ENCODE measurements around the gene CNOT10. TPM values are rescaled to one million over a fixed set of nuclear protein-coding genes. Genes with fewer than 3 reads are reported as not detected.

The CNOT10 gene
- polyA plus RNA-seq, 1 donor (not counting 4 experiments of a cell fraction or from before 2014, with no cell fraction given): 24.2 TPM

DNA sequence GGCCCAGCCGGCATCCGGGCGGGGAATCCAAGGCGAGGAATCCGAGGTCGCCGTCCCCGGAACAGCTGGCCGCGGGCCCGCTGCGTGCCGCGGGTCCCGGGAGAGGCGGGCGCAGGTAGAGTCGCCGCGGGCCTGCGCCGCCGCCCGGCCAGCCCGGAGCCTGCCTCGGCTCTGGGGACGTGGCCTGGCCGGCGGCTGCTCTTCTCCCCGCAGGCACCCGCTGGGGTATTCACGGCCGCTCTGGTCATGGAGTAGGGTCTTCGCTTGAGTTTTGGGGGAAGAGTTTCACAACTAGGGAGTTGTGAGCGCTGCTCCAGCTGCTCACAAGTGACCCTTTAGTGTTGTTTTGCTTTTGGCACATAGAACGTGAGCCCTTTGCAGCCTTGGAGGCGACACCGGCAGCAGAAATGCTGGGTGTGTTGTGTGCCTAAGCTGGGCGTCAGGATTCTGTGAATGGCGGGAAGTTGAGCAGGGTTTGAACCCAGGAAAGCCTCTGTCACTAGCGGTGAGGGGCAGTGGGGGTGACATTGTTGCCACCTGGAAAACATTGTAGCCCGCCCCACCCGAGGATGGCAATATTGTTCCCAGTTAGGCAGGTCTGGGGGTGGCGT lies 136.8 kb downstream of the CNOT10 start:
- Histone ChIP-seq H3K27me3 (ENCODE audit: control insufficient read depth, extremely low read depth, insufficient read depth, low read length) (peaks cover 63% of the 10 kb centered on the region), H3K79me2 (ENCODE audit: control insufficient read depth, insufficient read depth, low read length) (no peaks in the 10 kb centered on the region), H3K27ac (ENCODE audit: control insufficient read depth, insufficient read depth, low read length) (no peak overlapping the region), H3K4me2 (ENCODE audit: control insufficient read depth, extremely low read depth, insufficient read depth, low read depth, low read length) (no peak overlapping the region), H3K4me3 (ENCODE audit: control insufficient read depth in 2 of 3, extremely low read depth in 1 of 3, insufficient read depth in 2 of 3, low read depth in 1 of 3, low read length in 3 of 3) (no peak overlapping the region), H4K20me1 (ENCODE audit: control insufficient read depth, extremely low read depth, insufficient read depth, low read length) (no peaks in the 10 kb centered on the region), H2AFZ (ENCODE audit: control insufficient read depth, low read length) (no peak overlapping the region), H3K36me3 (ENCODE audit: control insufficient read depth in 2 of 2, extremely low read depth in 1 of 2, insufficient read depth in 2 of 2, low read length in 2 of 2) (no peaks in the 10 kb centered on the region), H3K9ac (ENCODE audit: control insufficient read depth, extremely low read depth, insufficient read depth, low read length) (no peak overlapping the region), H3K9me1 (ENCODE audit: control insufficient read depth, extremely low read depth, insufficient read depth, low read length) (no peaks in the 10 kb centered on the region), H3K4me1 (ENCODE audit: control insufficient read depth, extremely low read depth, insufficient read depth, low read length) (peaks cover 2% of the 10 kb centered on the region), H3K9me3 (ENCODE audit: control insufficient read depth, low read depth, low read length) (peaks cover 5% of the 10 kb centered on the region)
- FAIRE-seq (no peak), DNase-seq (ENCODE audit: low read depth, low spot score) (no peak)
- TF ChIP-seq, protein P1, sequence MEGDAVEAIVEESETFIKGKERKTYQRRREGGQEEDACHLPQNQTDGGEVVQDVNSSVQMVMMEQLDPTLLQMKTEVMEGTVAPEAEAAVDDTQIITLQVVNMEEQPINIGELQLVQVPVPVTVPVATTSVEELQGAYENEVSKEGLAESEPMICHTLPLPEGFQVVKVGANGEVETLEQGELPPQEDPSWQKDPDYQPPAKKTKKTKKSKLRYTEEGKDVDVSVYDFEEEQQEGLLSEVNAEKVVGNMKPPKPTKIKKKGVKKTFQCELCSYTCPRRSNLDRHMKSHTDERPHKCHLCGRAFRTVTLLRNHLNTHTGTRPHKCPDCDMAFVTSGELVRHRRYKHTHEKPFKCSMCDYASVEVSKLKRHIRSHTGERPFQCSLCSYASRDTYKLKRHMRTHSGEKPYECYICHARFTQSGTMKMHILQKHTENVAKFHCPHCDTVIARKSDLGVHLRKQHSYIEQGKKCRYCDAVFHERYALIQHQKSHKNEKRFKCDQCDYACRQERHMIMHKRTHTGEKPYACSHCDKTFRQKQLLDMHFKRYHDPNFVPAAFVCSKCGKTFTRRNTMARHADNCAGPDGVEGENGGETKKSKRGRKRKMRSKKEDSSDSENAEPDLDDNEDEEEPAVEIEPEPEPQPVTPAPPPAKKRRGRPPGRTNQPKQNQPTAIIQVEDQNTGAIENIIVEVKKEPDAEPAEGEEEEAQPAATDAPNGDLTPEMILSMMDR (optimal IDR thresholded peaks at IDR 0.05 in 1 of 3, IDR thresholded peaks at IDR 0.05 in 1 of 3, conservative IDR thresholded peaks at IDR 0.05 in 1 of 3; ENCODE audit: extremely low read depth in 1 of 3, insufficient read depth in 2 of 3, low read length in 3 of 3): no peak
- TF ChIP-seq EZH2 (IDR thresholded peaks at IDR 0.05; ENCODE audit: low read length): no peak
- dilution Hi-C loops (cut with MboI; ENCODE audit: extremely low pct_ligation_motif_present, low sequenced_read_pairs): no loop called here

DNA sequence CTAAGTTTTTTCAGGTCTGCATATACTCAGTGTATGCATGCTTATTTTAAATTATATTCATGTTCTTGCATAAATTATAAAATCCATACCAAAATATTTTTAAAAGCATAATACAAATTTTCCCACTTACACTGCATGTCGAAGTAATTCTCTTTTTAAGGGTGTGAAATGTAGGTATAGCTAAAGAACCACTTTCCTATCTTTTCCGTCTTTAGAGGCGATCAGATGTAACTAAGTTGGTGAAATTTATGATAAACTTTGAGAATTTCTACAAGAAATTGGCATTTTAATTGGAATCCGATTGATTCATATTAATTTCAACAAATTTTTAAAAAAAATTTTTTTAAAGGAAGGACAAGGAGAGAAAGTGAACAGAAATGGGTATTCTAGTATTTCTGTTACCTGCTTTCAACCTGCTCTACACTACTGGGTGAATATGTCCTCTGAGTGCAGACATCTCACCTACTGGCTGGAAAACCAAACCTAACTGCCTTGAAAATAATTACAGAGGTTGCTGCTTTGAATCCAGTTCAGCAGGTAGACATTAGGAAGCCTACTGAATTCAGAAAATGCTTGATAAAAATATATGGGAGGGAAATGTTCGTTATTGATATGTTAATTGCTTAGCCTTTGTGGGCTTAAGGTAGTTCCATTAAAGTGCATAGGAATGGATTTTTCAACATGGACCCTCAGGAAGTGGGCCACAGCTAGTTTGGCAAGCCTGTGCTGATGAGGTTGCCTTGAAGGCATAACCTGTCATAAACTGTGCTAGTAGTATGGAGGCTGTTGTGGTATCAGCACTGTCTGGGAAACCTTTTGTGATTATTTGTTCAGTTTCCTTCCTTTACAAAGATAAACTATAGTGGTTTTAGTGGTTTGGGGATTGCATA lies 137.9 kb downstream of the CNOT10 start:
- TF ChIP-seq, protein P1 (optimal IDR thresholded peaks at IDR 0.05 in 1 of 3, IDR thresholded peaks at IDR 0.05 in 1 of 3, conservative IDR thresholded peaks at IDR 0.05 in 1 of 3; ENCODE audit: extremely low read depth in 1 of 3, insufficient read depth in 2 of 3, low read length in 3 of 3): no peak
- Histone ChIP-seq H3K36me3 (ENCODE audit: control insufficient read depth in 2 of 2, extremely low read depth in 1 of 2, insufficient read depth in 2 of 2, low read length in 2 of 2) (no peaks in the 10 kb centered on the region), H3K4me3 (ENCODE audit: control insufficient read depth in 2 of 3, extremely low read depth in 1 of 3, insufficient read depth in 2 of 3, low read depth in 1 of 3, low read length in 3 of 3) (no peak overlapping the region), H3K27ac (ENCODE audit: control insufficient read depth, insufficient read depth, low read length) (no peak overlapping the region), H2AFZ (ENCODE audit: control insufficient read depth, low read length) (no peak overlapping the region), H3K9me3 (ENCODE audit: control insufficient read depth, low read depth, low read length) (peaks cover 5% of the 10 kb centered on the region), H3K4me2 (ENCODE audit: control insufficient read depth, extremely low read depth, insufficient read depth, low read depth, low read length) (no peak overlapping the region), H4K20me1 (ENCODE audit: control insufficient read depth, extremely low read depth, insufficient read depth, low read length) (no peaks in the 10 kb centered on the region), H3K27me3 (ENCODE audit: control insufficient read depth, extremely low read depth, insufficient read depth, low read length) (peaks cover 52% of the 10 kb centered on the region), H3K9ac (ENCODE audit: control insufficient read depth, extremely low read depth, insufficient read depth, low read length) (no peak overlapping the region), H3K4me1 (ENCODE audit: control insufficient read depth, extremely low read depth, insufficient read depth, low read length) (no peaks in the 10 kb centered on the region), H3K9me1 (ENCODE audit: control insufficient read depth, extremely low read depth, insufficient read depth, low read length) (no peaks in the 10 kb centered on the region), H3K79me2 (ENCODE audit: control insufficient read depth, insufficient read depth, low read length) (no peaks in the 10 kb centered on the region)
- FAIRE-seq (no peak), DNase-seq (ENCODE audit: low read depth, low spot score) (no peak)
- dilution Hi-C loops (cut with MboI; ENCODE audit: extremely low pct_ligation_motif_present, low sequenced_read_pairs): no loop called here

Other genes starting within 250 kb of the CNOT10 start
- gene CMTM6, start 182.3 kb upstream of the CNOT10 start, polyA plus RNA-seq: 47.7 to 85.4 TPM (median 55.4 TPM) in 3 replicates
- 26.4 to 64.4 TPM (median 32.0 TPM) in 3 replicates for gene DYNC1LI1, start 114.3 kb upstream of the CNOT10 start, polyA plus RNA-seq
- under 0.01 TPM in 1 of 3 replicates, not detected in the others for gene TRIM71, start 132.8 kb downstream of the CNOT10 start, polyA plus RNA-seq

All from keratinocyte (primary cell).